ENCODE results near the gene LHFPL3.

DNA sequence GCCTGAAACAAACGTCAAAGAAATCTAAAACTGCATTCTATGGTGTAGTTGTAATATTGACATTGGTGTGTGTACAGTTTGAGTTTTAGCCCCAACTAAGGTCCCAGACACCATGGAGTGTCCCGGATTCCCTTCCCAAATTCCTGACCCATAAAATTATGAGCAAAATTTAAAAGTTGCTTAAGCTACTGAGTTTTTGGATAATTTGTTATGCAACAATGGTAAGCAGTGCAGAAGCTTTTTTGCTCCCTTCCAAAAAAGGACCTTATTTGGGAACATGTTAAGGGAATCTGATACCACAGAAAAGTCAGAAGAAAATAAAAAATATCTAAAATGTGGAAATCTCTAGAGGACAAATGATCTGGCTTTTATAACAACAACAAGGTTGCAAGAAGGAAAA is 622.4 kb downstream of the LHFPL3 start:
- TF ChIP-seq, protein P1, sequence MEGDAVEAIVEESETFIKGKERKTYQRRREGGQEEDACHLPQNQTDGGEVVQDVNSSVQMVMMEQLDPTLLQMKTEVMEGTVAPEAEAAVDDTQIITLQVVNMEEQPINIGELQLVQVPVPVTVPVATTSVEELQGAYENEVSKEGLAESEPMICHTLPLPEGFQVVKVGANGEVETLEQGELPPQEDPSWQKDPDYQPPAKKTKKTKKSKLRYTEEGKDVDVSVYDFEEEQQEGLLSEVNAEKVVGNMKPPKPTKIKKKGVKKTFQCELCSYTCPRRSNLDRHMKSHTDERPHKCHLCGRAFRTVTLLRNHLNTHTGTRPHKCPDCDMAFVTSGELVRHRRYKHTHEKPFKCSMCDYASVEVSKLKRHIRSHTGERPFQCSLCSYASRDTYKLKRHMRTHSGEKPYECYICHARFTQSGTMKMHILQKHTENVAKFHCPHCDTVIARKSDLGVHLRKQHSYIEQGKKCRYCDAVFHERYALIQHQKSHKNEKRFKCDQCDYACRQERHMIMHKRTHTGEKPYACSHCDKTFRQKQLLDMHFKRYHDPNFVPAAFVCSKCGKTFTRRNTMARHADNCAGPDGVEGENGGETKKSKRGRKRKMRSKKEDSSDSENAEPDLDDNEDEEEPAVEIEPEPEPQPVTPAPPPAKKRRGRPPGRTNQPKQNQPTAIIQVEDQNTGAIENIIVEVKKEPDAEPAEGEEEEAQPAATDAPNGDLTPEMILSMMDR (IDR thresholded peaks at IDR 0.05; ENCODE audit: poor library complexity, severe bottlenecking): no peak
- TF ChIP-seq EP300 (conservative IDR thresholded peaks at IDR 0.05; ENCODE audit: poor library complexity, severe bottlenecking): no peak
- TF ChIP-seq TAF1 (IDR thresholded peaks at IDR 0.05; ENCODE audit: low read depth): no peak
- no peak for TF ChIP-seq SMC3 (conservative IDR thresholded peaks at IDR 0.05; ENCODE audit: poor library complexity)
- TF ChIP-seq, protein P2, sequence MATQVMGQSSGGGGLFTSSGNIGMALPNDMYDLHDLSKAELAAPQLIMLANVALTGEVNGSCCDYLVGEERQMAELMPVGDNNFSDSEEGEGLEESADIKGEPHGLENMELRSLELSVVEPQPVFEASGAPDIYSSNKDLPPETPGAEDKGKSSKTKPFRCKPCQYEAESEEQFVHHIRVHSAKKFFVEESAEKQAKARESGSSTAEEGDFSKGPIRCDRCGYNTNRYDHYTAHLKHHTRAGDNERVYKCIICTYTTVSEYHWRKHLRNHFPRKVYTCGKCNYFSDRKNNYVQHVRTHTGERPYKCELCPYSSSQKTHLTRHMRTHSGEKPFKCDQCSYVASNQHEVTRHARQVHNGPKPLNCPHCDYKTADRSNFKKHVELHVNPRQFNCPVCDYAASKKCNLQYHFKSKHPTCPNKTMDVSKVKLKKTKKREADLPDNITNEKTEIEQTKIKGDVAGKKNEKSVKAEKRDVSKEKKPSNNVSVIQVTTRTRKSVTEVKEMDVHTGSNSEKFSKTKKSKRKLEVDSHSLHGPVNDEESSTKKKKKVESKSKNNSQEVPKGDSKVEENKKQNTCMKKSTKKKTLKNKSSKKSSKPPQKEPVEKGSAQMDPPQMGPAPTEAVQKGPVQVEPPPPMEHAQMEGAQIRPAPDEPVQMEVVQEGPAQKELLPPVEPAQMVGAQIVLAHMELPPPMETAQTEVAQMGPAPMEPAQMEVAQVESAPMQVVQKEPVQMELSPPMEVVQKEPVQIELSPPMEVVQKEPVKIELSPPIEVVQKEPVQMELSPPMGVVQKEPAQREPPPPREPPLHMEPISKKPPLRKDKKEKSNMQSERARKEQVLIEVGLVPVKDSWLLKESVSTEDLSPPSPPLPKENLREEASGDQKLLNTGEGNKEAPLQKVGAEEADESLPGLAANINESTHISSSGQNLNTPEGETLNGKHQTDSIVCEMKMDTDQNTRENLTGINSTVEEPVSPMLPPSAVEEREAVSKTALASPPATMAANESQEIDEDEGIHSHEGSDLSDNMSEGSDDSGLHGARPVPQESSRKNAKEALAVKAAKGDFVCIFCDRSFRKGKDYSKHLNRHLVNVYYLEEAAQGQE (IDR thresholded peaks at IDR 0.05; ENCODE audit: borderline replicate concordance): no peak
- TF ChIP-seq POLR2AphosphoS5 (IDR thresholded peaks at IDR 0.05): no peak
